ENCODE data around the gene FAM229A.
A peak's percentile ranks its signal among the peaks of the same experiment; 100 is the strongest.
"Not testable (repeated sequence)": the region's sequence is repeated elsewhere in the genome, so short reads cannot be mapped to it uniquely, and the experiment has no call there.

FAM229A gene

GRCh38 chr1:32386676-32387392 is 24.5 kb upstream of the FAM229A start:
- in situ Hi-C loops (cut with HindIII; ENCODE audit: low pct_ligation_motif_present, low pct_unique_long_range_greater_than_20kb, low sequenced_read_pairs), result no loop called here
- DNase-seq, result no peak

GRCh38 chr1:32380057-32380456 is 17.8 kb upstream of the FAM229A start:
- DNase-seq, result no peak
- in situ Hi-C loops (cut with HindIII; ENCODE audit: low pct_ligation_motif_present, low pct_unique_long_range_greater_than_20kb, low sequenced_read_pairs), result no loop called here

GRCh38 chr1:32377541-32378220 is 15.4 kb upstream of the FAM229A start:
- no peak for DNase-seq
- in situ Hi-C loops (cut with HindIII; ENCODE audit: low pct_ligation_motif_present, low pct_unique_long_range_greater_than_20kb, low sequenced_read_pairs), result no loop called here

GRCh38 chr1:32376199-32376598 is 13.9 kb upstream of the FAM229A start:
- in situ Hi-C loops (cut with HindIII; ENCODE audit: low pct_ligation_motif_present, low pct_unique_long_range_greater_than_20kb, low sequenced_read_pairs), result no loop called here
- DNase-seq, result no peak

- in situ Hi-C loops (cut with HindIII; ENCODE audit: low pct_ligation_motif_present, low pct_unique_long_range_greater_than_20kb, low sequenced_read_pairs), result no loop called here
- no peak for DNase-seq
These were observed 11.8 kb upstream of the FAM229A start for GRCh38 chr1:32373996-32374592.

GRCh38 chr1:32372149-32372756 is 10.0 kb upstream of the FAM229A start:
- in situ Hi-C loops (cut with HindIII; ENCODE audit: low pct_ligation_motif_present, low pct_unique_long_range_greater_than_20kb, low sequenced_read_pairs), result no loop called here
- DNase-seq, result no peak

GRCh38 chr1:32367912-32368635 is 5.8 kb upstream of the FAM229A start:
- in situ Hi-C loops (cut with HindIII; ENCODE audit: low pct_ligation_motif_present, low pct_unique_long_range_greater_than_20kb, low sequenced_read_pairs), result no loop called here

GRCh38 chr1:32365445-32365844 is 3.2 kb upstream of the FAM229A start:
- no peak for DNase-seq
- in situ Hi-C loops (cut with HindIII; ENCODE audit: low pct_ligation_motif_present, low pct_unique_long_range_greater_than_20kb, low sequenced_read_pairs), result no loop called here

More at GRCh38 chr1:32367912-32368635, 5.8 kb upstream of the FAM229A start:
- DNase-seq, result no peak

GRCh38 chr1:32364836-32365235 is 2.6 kb upstream of the FAM229A start:
- in situ Hi-C loops (cut with HindIII; ENCODE audit: low pct_ligation_motif_present, low pct_unique_long_range_greater_than_20kb, low sequenced_read_pairs), result no loop called here
- no peak for DNase-seq

GRCh38 chr1:32363713-32364112 is 1.4 kb upstream of the FAM229A start:
- DNase-seq, result no peak
- in situ Hi-C loops (cut with HindIII; ENCODE audit: low pct_ligation_motif_present, low pct_unique_long_range_greater_than_20kb, low sequenced_read_pairs), result no loop called here

- in situ Hi-C loops (cut with HindIII; ENCODE audit: low pct_ligation_motif_present, low pct_unique_long_range_greater_than_20kb, low sequenced_read_pairs), result no loop called here
- peak; percentile 30 for DNase-seq
These were observed 411 bp downstream of the FAM229A start for GRCh38 chr1:32361674-32362473.

GRCh38 chr1:32361308-32361673 is 994 bp downstream of the FAM229A start:
- DNase-seq, result no peak
- in situ Hi-C loops (cut with HindIII; ENCODE audit: low pct_ligation_motif_present, low pct_unique_long_range_greater_than_20kb, low sequenced_read_pairs), result no loop called here

- no peak for DNase-seq
- in situ Hi-C loops (cut with HindIII; ENCODE audit: low pct_ligation_motif_present, low pct_unique_long_range_greater_than_20kb, low sequenced_read_pairs), result no loop called here
These were observed 3.9 kb downstream of the FAM229A start for GRCh38 chr1:32358435-32358834.

GRCh38 chr1:32357614-32358013 is 4.7 kb downstream of the FAM229A start:
- DNase-seq, result no peak
- in situ Hi-C loops (cut with HindIII; ENCODE audit: low pct_ligation_motif_present, low pct_unique_long_range_greater_than_20kb, low sequenced_read_pairs), result no loop called here

GRCh38 chr1:32356478-32356877 is 5.8 kb downstream of the FAM229A start:
- DNase-seq, result no peak
- in situ Hi-C loops (cut with HindIII; ENCODE audit: low pct_ligation_motif_present, low pct_unique_long_range_greater_than_20kb, low sequenced_read_pairs), result no loop called here

- in situ Hi-C loops (cut with HindIII; ENCODE audit: low pct_ligation_motif_present, low pct_unique_long_range_greater_than_20kb, low sequenced_read_pairs); DNase-seq: not testable (repeated sequence)
These were observed 6.5 kb downstream of the FAM229A start for GRCh38 chr1:32355778-32356177.

GRCh38 chr1:32353886-32354570 is 8.3 kb downstream of the FAM229A start:
- in situ Hi-C loops (cut with HindIII; ENCODE audit: low pct_ligation_motif_present, low pct_unique_long_range_greater_than_20kb, low sequenced_read_pairs), result no loop called here
- no peak for DNase-seq

- DNase-seq, result no peak
- in situ Hi-C loops (cut with HindIII; ENCODE audit: low pct_ligation_motif_present, low pct_unique_long_range_greater_than_20kb, low sequenced_read_pairs), result no loop called here
These were observed 8.9 kb downstream of the FAM229A start for GRCh38 chr1:32353431-32353830.

All from ACHN (cell line).